Neural progenitor cell (in vitro differentiated cells): ENCODE measurements around the gene YTHDF1. TPM values are rescaled to one million over a fixed set of nuclear protein-coding genes. Genes with fewer than 3 reads are reported as not detected.

Source experiments
- DNase-seq: peaks from one replicate; pipeline ENCODE4 v3.0.0-alpha.2; 2016; ENCODE audit warnings: low spot score
- H2AFZ ChIP-seq: fragments of 200-600 bp; sonication (generic); replicated peaks from 2 replicates; pipeline ENCODE4 v1.6.1; 2016; ENCODE audit warnings: antibody characterized with exemption
- H3F3A ChIP-seq: fragments of 200-600 bp; sonication (generic); 2 replicates; pipeline ENCODE4 v1.6.1; 2016; ENCODE audit warnings: antibody characterized with exemption, low read depth
- H3K27ac ChIP-seq: fragments of 200-600 bp; sonication (generic); 2 replicates; pipeline ENCODE4 v1.5.1; 2016; ENCODE audit warnings: mild to moderate bottlenecking
- H3K27me3 ChIP-seq: fragments of 200-600 bp; sonication (generic); 2 replicates; pipeline ENCODE4 v1.6.1; 2016; ENCODE audit warnings: mild to moderate bottlenecking, moderate library complexity
- H3K36me3 ChIP-seq: fragments of 200-600 bp; sonication (generic); 2 replicates; pipeline ENCODE4 v1.5.1; 2016
- H3K4me1 ChIP-seq: fragments of 200-600 bp; sonication (generic); 2 replicates; pipeline ENCODE4 v1.6.1; 2016; ENCODE audit warnings: mixed run types
- H3K4me2 ChIP-seq: fragments of 200-600 bp; sonication (generic); 2 replicates; pipeline ENCODE4 v1.6.1; 2016
- H3K4me3 ChIP-seq: fragments of 200-600 bp; sonication (generic); 2 replicates; pipeline ENCODE4 v1.5.1; 2016
- H3K79me2 ChIP-seq: fragments of 200-600 bp; sonication (generic); 2 replicates; pipeline ENCODE4 v1.6.1; 2016; ENCODE audit warnings: low read depth
- H3K9ac ChIP-seq: fragments of 200-600 bp; sonication (generic); 2 replicates; pipeline ENCODE4 v1.6.1; 2016
- H3K9me3 ChIP-seq: fragments of 200-600 bp; sonication (generic); 2 replicates; pipeline ENCODE4 v1.5.1; 2016; ENCODE audit warnings: low read depth
- H4K20me1 ChIP-seq: fragments of 200-600 bp; sonication (generic); 2 replicates; pipeline ENCODE4 v1.6.1; 2016; ENCODE audit warnings: low read depth
- H3K27ac Mint-ChIP-seq: 3 replicates; pipeline ENCODE4 v1.8.0; 2021; ENCODE audit warnings: mixed read lengths
- H3K27me3 Mint-ChIP-seq: 2 replicates; pipeline ENCODE4 v1.8.0; 2022; ENCODE audit warnings: low read depth, mild to moderate bottlenecking, inconsistent platforms, moderate library complexity, mixed read lengths; ENCODE audit not compliant: insufficient read depth
- H3K36me3 Mint-ChIP-seq: 3 replicates; pipeline ENCODE4 v1.8.0; 2021; ENCODE audit warnings: mixed read lengths
- H3K4me1 Mint-ChIP-seq: 3 replicates; pipeline ENCODE4 v1.8.0; 2021; ENCODE audit warnings: mixed read lengths
- H3K4me3 Mint-ChIP-seq: 3 replicates; pipeline ENCODE4 v1.8.0; 2021; ENCODE audit warnings: mild to moderate bottlenecking, moderate library complexity, mixed read lengths
- H3K9me3 Mint-ChIP-seq: 3 replicates; pipeline ENCODE4 v1.8.0; 2020; ENCODE audit warnings: mixed read lengths
- CTCF ChIP-seq: fragments of 200-600 bp; sonication (generic); IDR thresholded peaks from 2 replicates; pipeline ENCODE4 v1.5.1; 2017; ENCODE audit warnings: antibody characterized with exemption, mild to moderate bottlenecking
- EZH2 ChIP-seq: fragments of 200-600 bp; sonication (generic); IDR thresholded peaks from 2 replicates; pipeline ENCODE4 v1.6.1; 2017; ENCODE audit warnings: antibody characterized with exemption, mild to moderate bottlenecking, moderate library complexity
- EZH2phosphoT487 ChIP-seq: fragments of 200-600 bp; sonication (generic); IDR thresholded peaks from 2 replicates; pipeline ENCODE4 v1.6.1; 2017; ENCODE audit warnings: antibody characterized with exemption
- total RNA-seq: library from RNA; depleted of rRNA; stranded (reverse); fragments of >200 nt; gene quantifications from 2 replicates; pipeline ENCODE4 v1.2.3, GENCODE V29; 2015; ENCODE audit warnings: low replicate concordance

Gene YTHDF1
- total RNA-seq, 1 donor from 2014 or later, result 28.1 TPM

- Histone ChIP-seq H2AFZ (peak within 1 kb of the TSS; percentile 65), H3K9ac (no peak within 1 kb of the TSS), H3K27me3 (no peaks in the 10 kb centered on the region), H3K36me3 (no peaks in the 10 kb centered on the region), H3F3A (peaks cover 15% of the 10 kb centered on the region), H3K4me2 (peak within 1 kb of the TSS; percentile 60), H3K9me3 (no peaks in the 10 kb centered on the region), H3K4me1 (peaks cover 17% of the 10 kb centered on the region), H4K20me1 (no peaks in the 10 kb centered on the region), H3K4me3 (no peak within 1 kb of the TSS), H3K27ac (no peak within 1 kb of the TSS), H3K79me2 (no peaks in the 10 kb centered on the region)
- Mint-ChIP-seq H3K36me3 (no peaks in the 10 kb centered on the region), H3K4me1 (peaks cover 36% of the 10 kb centered on the region), H3K4me3 (no peak within 1 kb of the TSS), H3K9me3 (no peaks in the 10 kb centered on the region), H3K27ac (peak within 1 kb of the TSS; percentile 79), H3K27me3 (peaks cover 9% of the 10 kb centered on the region)
- no peak for DNase-seq
- no peak for TF ChIP-seq EZH2
- no peak for TF ChIP-seq EZH2phosphoT487
- no peak for TF ChIP-seq CTCF
Measured at GRCh38 chr20:63235399-63235983, 19.6 kb upstream of the YTHDF1 start, which contains the start of gene BIRC7. TSS of gene BIRC7 (plus strand) at chr20:63235905. CDS start at chr20:63236097, 192 bp downstream.

- H3K4me3 Mint-ChIP-seq, result no peak overlapping the region
- Histone ChIP-seq H3K4me1 (peaks cover 23% of the 10 kb centered on the region), H4K20me1 (no peaks in the 10 kb centered on the region), H3K36me3 (no peaks in the 10 kb centered on the region), H3K27me3 (no peaks in the 10 kb centered on the region), H3K9me3 (no peaks in the 10 kb centered on the region), H3K9ac (no peak overlapping the region), H3F3A (peaks cover 20% of the 10 kb centered on the region), H3K4me2 (peak overlapping the region; percentile 60), H3K4me3 (no peak overlapping the region), H3K27ac (no peak overlapping the region), H3K79me2 (no peaks in the 10 kb centered on the region), H2AFZ (peak overlapping the region; percentile 65)
- no peaks in the 10 kb centered on the region for H3K36me3 Mint-ChIP-seq
- peaks cover 9% of the 10 kb centered on the region for H3K27me3 Mint-ChIP-seq
- peaks cover 43% of the 10 kb centered on the region for H3K4me1 Mint-ChIP-seq
- peak overlapping the region; percentile 79 for H3K27ac Mint-ChIP-seq
- no peak for TF ChIP-seq EZH2
- TF ChIP-seq CTCF, result peak; percentile 61
- no peaks in the 10 kb centered on the region for H3K9me3 Mint-ChIP-seq
- peak; percentile 79 for DNase-seq
Measured at GRCh38 chr20:63234693-63235398, 18.9 kb upstream of the YTHDF1 start.

GRCh38 chr20:63233924-63234323 is 18.0 kb upstream of the YTHDF1 start:
- Histone ChIP-seq H3K4me2 (no peak overlapping the region), H3F3A (peaks cover 25% of the 10 kb centered on the region), H2AFZ (no peak overlapping the region), H3K27me3 (no peaks in the 10 kb centered on the region), H3K4me1 (peaks cover 31% of the 10 kb centered on the region), H3K9me3 (no peaks in the 10 kb centered on the region), H4K20me1 (no peaks in the 10 kb centered on the region), H3K79me2 (no peaks in the 10 kb centered on the region), H3K27ac (no peak overlapping the region), H3K4me3 (no peak overlapping the region), H3K36me3 (no peaks in the 10 kb centered on the region), H3K9ac (no peak overlapping the region)
- Mint-ChIP-seq H3K9me3 (no peaks in the 10 kb centered on the region), H3K27ac (no peak overlapping the region), H3K36me3 (no peaks in the 10 kb centered on the region), H3K27me3 (peaks cover 9% of the 10 kb centered on the region), H3K4me1 (peaks cover 52% of the 10 kb centered on the region), H3K4me3 (no peak overlapping the region)
- DNase-seq, result no peak
- no peak for TF ChIP-seq CTCF
- no peak for TF ChIP-seq EZH2
- no peak for TF ChIP-seq EZH2phosphoT487
